HG03442 (cell line): ENCODE data around the gene ANKRD24.
"Not testable (repeated sequence)": the region's sequence is repeated elsewhere in the genome, so short reads cannot be mapped to it uniquely, and the experiment has no call there.

Experiments
- ATAC-seq: cut with Tn5 transposase; IDR thresholded peaks from one replicate; pipeline ENCODE4 v1.9.1; 2021; ENCODE audit warnings: mild to moderate bottlenecking, moderate library complexity; ENCODE audit not compliant: unreplicated experiment

The ANKRD24 gene

GRCh38 chr19:4267101-4267900 is 84.8 kb downstream of the ANKRD24 start:
- ATAC-seq, result no peak

- ATAC-seq, result no peak
Observed at GRCh38 chr19:4267901-4268815, 85.7 kb downstream of the ANKRD24 start.

GRCh38 chr19:4268816-4269430 is 86.4 kb downstream of the ANKRD24 start:
- no peak for ATAC-seq

GRCh38 chr19:4272894-4273293 is 90.4 kb downstream of the ANKRD24 start:
- ATAC-seq, result no peak

GRCh38 chr19:4274321-4274686 is 91.8 kb downstream of the ANKRD24 start:
- ATAC-seq, result not testable (repeated sequence)
